IMR-90 (cell line): Measurements from ENCODE around the gene TIMP1. TPM values are rescaled to one million over a fixed set of nuclear protein-coding genes. Genes with fewer than 3 reads are reported as not detected.

Source experiments
- ATAC-seq: fragments of 200-7000 bp; cut with Tn5 transposase; 2 replicates; pipeline ENCODE4 v1.9.1; 2020; ENCODE audit warnings: low read depth, mild to moderate bottlenecking, moderate library complexity
- BruUV-seq: library from RNA; stranded (reverse); fragments of 400-500 nt; replicated peaks from 2 replicates; lab custom pipeline; 2021; lab: Mats Ljungman, UMichigan
- CTCF ChIA-PET: fragments of 300-600 bp; formaldehyde crosslinking; extraction: SDS; loops from one replicate; lab custom pipeline; 2021; ENCODE audit warnings: antibody characterized with exemption; lab: Yijun Ruan, JAX
- POLR2A ChIA-PET: fragments of 300-600 bp; sonication (Branson Sonifier 250); formaldehyde crosslinking; loops from one replicate; lab custom pipeline; 2022; ENCODE audit warnings: antibody characterized with exemption; ENCODE audit not compliant: unreplicated experiment; lab: Charles Lee
- DNase-seq: peaks from one replicate; pipeline ENCODE4 v3.0.0; 2013
- H2AFZ ChIP-seq: replicated peaks from 2 replicates; pipeline ENCODE3; 2013; ENCODE audit warnings: low read length, mild to moderate bottlenecking; ENCODE audit not compliant: poor library complexity
- H2AK5ac ChIP-seq: 2 replicates; pipeline ENCODE4 v1.6.1; 2013; ENCODE audit warnings: low read depth, low read length, inconsistent platforms
- H2AK9ac ChIP-seq: replicated peaks from 2 replicates; pipeline ENCODE3; 2013; ENCODE audit warnings: mild to moderate bottlenecking, low read depth, low read length, moderate library complexity; ENCODE audit not compliant: poor library complexity
- H2BK120ac ChIP-seq: 2 replicates; pipeline ENCODE4 v1.6.1; 2013; ENCODE audit warnings: low read depth, low read length, inconsistent platforms
- H2BK15ac ChIP-seq: 3 replicates; pipeline ENCODE4 v1.6.1; 2013; ENCODE audit warnings: low read depth, low read length, inconsistent platforms
- H2BK20ac ChIP-seq: 2 replicates; pipeline ENCODE4 v1.6.1; 2013; ENCODE audit warnings: low read depth, mild to moderate bottlenecking, inconsistent platforms, low read length, moderate library complexity
- H2BK5ac ChIP-seq: 2 replicates; pipeline ENCODE4 v1.6.1; 2013; ENCODE audit warnings: mild to moderate bottlenecking, low read depth, low read length, inconsistent platforms; ENCODE audit not compliant: poor library complexity, severe bottlenecking
- H3K14ac ChIP-seq: replicated peaks from 2 replicates; pipeline ENCODE4 v1.6.1; 2013; ENCODE audit warnings: low read depth, low read length, inconsistent platforms
- H3K18ac ChIP-seq: 2 replicates; pipeline ENCODE4 v1.6.1; 2013; ENCODE audit warnings: low read depth, low read length, control low read depth
- H3K23ac ChIP-seq: 2 replicates; pipeline ENCODE4 v1.6.1; 2013; ENCODE audit warnings: low read depth, low read length, inconsistent platforms
- H3K27ac ChIP-seq: 2 replicates; pipeline ENCODE4 v1.5.1; 2013; ENCODE audit warnings: mild to moderate bottlenecking, control low read depth, low read length; ENCODE audit not compliant: insufficient read depth
- H3K27me3 ChIP-seq: 2 replicates; pipeline ENCODE4 v1.6.1; 2013; ENCODE audit warnings: low read length; ENCODE audit not compliant: control insufficient read depth, insufficient read depth
- H3K36me3 ChIP-seq: 2 replicates; pipeline ENCODE4 v1.6.1; 2013; ENCODE audit warnings: low read length, mixed read lengths; ENCODE audit not compliant: control insufficient read depth, insufficient read depth
- H3K4ac ChIP-seq: 2 replicates; pipeline ENCODE4 v1.6.1; 2013; ENCODE audit warnings: low read depth, low read length, inconsistent platforms
- H3K4me1 ChIP-seq: 2 replicates; pipeline ENCODE4 v1.6.1; 2013; ENCODE audit warnings: low read length, mixed read lengths; ENCODE audit not compliant: control insufficient read depth, insufficient read depth
- H3K4me2 ChIP-seq: 2 replicates; pipeline ENCODE4 v1.6.1; 2013; ENCODE audit warnings: low read depth, mild to moderate bottlenecking, control low read depth, low read length, moderate library complexity
- H3K4me3 ChIP-seq: 2 replicates; pipeline ENCODE4 v1.5.1; 2013; ENCODE audit warnings: low read depth, mild to moderate bottlenecking, control low read depth, low read length, moderate library complexity; ENCODE audit not compliant: insufficient read depth
- H3K56ac ChIP-seq: 2 replicates; pipeline ENCODE4 v1.6.1; 2013; ENCODE audit warnings: low read length, inconsistent platforms; ENCODE audit not compliant: insufficient read depth; ENCODE audit errors: extremely low read depth
- H3K79me1 ChIP-seq, 2 experiments: 2 replicates each; pipeline ENCODE4 v1.6.1; 2013; ENCODE audit warnings: low read length in 2 of 2, inconsistent platforms in 1 of 2, low read depth in 1 of 2
- H3K9ac ChIP-seq: 2 replicates; pipeline ENCODE4 v1.6.1; 2013; ENCODE audit warnings: low read depth, low read length, control low read depth
- H3K9me1 ChIP-seq: 2 replicates; pipeline ENCODE4 v1.6.1; 2013; ENCODE audit warnings: low read length, inconsistent platforms; ENCODE audit not compliant: insufficient read depth
- H3K9me3 ChIP-seq: 2 replicates; pipeline ENCODE4 v1.6.1; 2013; ENCODE audit warnings: low read length; ENCODE audit not compliant: control insufficient read depth, insufficient read depth
- H4K20me1 ChIP-seq: 2 replicates; pipeline ENCODE4 v1.6.1; 2013; ENCODE audit warnings: low read length, inconsistent platforms; ENCODE audit not compliant: insufficient read depth
- H4K5ac ChIP-seq: 2 replicates; pipeline ENCODE4 v1.6.1; 2013; ENCODE audit warnings: mild to moderate bottlenecking, low read depth, low read length, control low read depth
- H4K8ac ChIP-seq, 2 experiments: 2 replicates each; pipeline ENCODE4 v1.6.1; 2013; ENCODE audit warnings: low read depth in 2 of 2, low read length in 2 of 2, control low read depth in 1 of 2, inconsistent platforms in 1 of 2
- H4K91ac ChIP-seq: 2 replicates; pipeline ENCODE4 v1.6.1; 2013; ENCODE audit warnings: low read depth, low read length, inconsistent platforms; ENCODE audit not compliant: insufficient read depth
- BHLHE40 ChIP-seq: fragments of 150-350 bp; IDR thresholded peaks from 2 replicates; pipeline ENCODE4 v1.6.1; 2016; ENCODE audit warnings: mild to moderate bottlenecking, low read depth, low read length
- CEBPB ChIP-seq: IDR thresholded peaks from 2 replicates; pipeline ENCODE4 v1.6.1; 2012; ENCODE audit warnings: low read depth, low read length, improper control_type of control experiment
- CHD1 ChIP-seq: IDR thresholded peaks from 2 replicates; pipeline ENCODE4 v1.6.1; 2012; ENCODE audit warnings: low read depth, low read length, improper control_type of control experiment
- FOS ChIP-seq: fragments of 150-350 bp; IDR thresholded peaks from 2 replicates; pipeline ENCODE4 v1.6.1; 2016; ENCODE audit warnings: low read depth, low read length
- MAFK ChIP-seq: IDR thresholded peaks from 2 replicates; pipeline ENCODE4 v1.6.1; 2012; ENCODE audit warnings: low read depth, low read length, improper control_type of control experiment
- MAZ ChIP-seq: IDR thresholded peaks from 2 replicates; pipeline ENCODE4 v1.6.1; 2012; ENCODE audit warnings: low read depth, mild to moderate bottlenecking, low read length, improper control_type of control experiment, moderate library complexity, borderline replicate concordance
- MXI1 ChIP-seq: IDR thresholded peaks from 2 replicates; pipeline ENCODE4 v1.6.1; 2012; ENCODE audit warnings: low read depth, mild to moderate bottlenecking, low read length, moderate library complexity, borderline replicate concordance
- NFE2L2 ChIP-seq: fragments of 150-350 bp; IDR thresholded peaks from 2 replicates; pipeline ENCODE4 v1.6.1; 2016; ENCODE audit warnings: low read depth, mild to moderate bottlenecking, low read length
- POLR2A ChIP-seq: IDR thresholded peaks from 2 replicates; pipeline ENCODE4 v1.6.1; 2012; ENCODE audit warnings: mild to moderate bottlenecking, low read depth, low read length
- RAD21 ChIP-seq: IDR thresholded peaks from 2 replicates; pipeline ENCODE4 v1.6.1; 2012; ENCODE audit warnings: low read length, improper control_type of control experiment
- RCOR1 ChIP-seq: IDR thresholded peaks from 2 replicates; pipeline ENCODE4 v1.6.1; 2012; ENCODE audit warnings: mild to moderate bottlenecking, low read length, improper control_type of control experiment; ENCODE audit not compliant: insufficient replicate concordance
- RFX5 ChIP-seq: IDR thresholded peaks from 2 replicates; pipeline ENCODE4 v1.8.0; 2012; ENCODE audit warnings: low read depth, mild to moderate bottlenecking, low read length, moderate library complexity
- SMC3 ChIP-seq: fragments of 150-350 bp; IDR thresholded peaks from 2 replicates; pipeline ENCODE4 v1.6.1; 2016; ENCODE audit warnings: low read depth, mild to moderate bottlenecking, antibody characterized with exemption, low read length, moderate library complexity
- WGBS, 2 experiments: methylation state at CpG; one replicate each; pipeline versions ENCODE4 v1.1.5 to v1.1.7; 2013; ENCODE audit warnings: missing lambda C conversion rate in 2 of 2; ENCODE audit not compliant: insufficient read length in 1 of 2; ENCODE audit errors: extremely low coverage in 2 of 2; 5-methylcytosine and 5-hydroxymethylcytosine counted together
- dilution Hi-C: fragments of 300-500 bp; cut with HindIII; formaldehyde crosslinking; loops from one replicate; pipeline ENCODE4 v1.14.3; 2018; ENCODE audit warnings: low sequenced_read_pairs; ENCODE audit not compliant: unreplicated experiment
- in situ Hi-C: fragments of 300-500 bp; cut with MboI; formaldehyde crosslinking; loops from 3 replicates; pipeline ENCODE4 v1.14.3; 2019; ENCODE audit warnings: low sequenced_read_pairs, inconsistent platforms, mixed read lengths
- intact Hi-C: fragments of 100-400 bp; cut with micrococcal nuclease; formaldehyde crosslinking; loops from 2 replicates; pipeline ENCODE4 v1.10.0; 2022
- polyA plus RNA-seq, 3 experiments: library from polyadenylated mRNA; depleted of rRNA; stranded (reverse); fragments of >200 nt; gene quantifications; 2 replicates each; pipeline ENCODE4 v1.2.3, GENCODE V29; 2012; ENCODE audit warnings: low replicate concordance in 1 of 3
- total RNA-seq: library from RNA; depleted of rRNA; stranded (reverse); fragments of >200 nt; gene quantifications from 2 replicates; pipeline ENCODE4 v1.2.3, GENCODE V29; 2012
- TF ChIP-seq, protein P1 (sequence below): fragments of 150-350 bp; IDR thresholded peaks from 2 replicates; pipeline ENCODE4 v1.6.1; 2016; ENCODE audit warnings: low read depth, mild to moderate bottlenecking, low read length, moderate library complexity, borderline replicate concordance
- TF ChIP-seq, protein P2 (sequence below): fragments of 150-350 bp; IDR thresholded peaks from 2 replicates; pipeline ENCODE4 v1.6.1; 2017; ENCODE audit warnings: mild to moderate bottlenecking, antibody characterized with exemption, low read length, low read depth
- TF ChIP-seq, protein P3 (sequence below): conservative IDR thresholded peaks from 2 replicates; pipeline ENCODE4 v1.5.1; 2012; ENCODE audit warnings: mild to moderate bottlenecking, low read depth, low read length, improper control_type of control experiment

TIMP1 gene
- total and polyA plus RNA-seq, 2 of the 4 experiments (the other 2 are of a cell fraction) = 512 to 3,078 TPM

DNA sequence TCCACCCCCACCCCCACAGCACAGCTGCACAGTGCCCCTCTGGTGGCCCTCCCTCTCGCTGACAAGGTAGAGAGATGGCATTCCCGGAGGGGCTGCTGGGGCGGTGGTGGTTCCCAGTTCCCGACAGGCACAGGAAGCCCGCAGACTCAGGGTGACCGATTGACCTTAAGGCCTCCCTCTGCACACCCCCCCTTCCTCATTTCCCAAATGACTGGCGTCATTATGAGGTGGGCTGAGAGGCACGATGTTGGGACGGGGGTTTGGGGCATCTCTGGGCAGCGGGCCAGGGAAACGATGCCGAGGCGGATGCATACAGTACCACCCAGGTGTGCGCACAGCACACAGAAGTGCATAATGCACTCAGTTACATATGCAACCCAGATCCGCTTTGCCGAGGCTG, 3.5 kb upstream of the TIMP1 start:
- no peak for DNase-seq
- CTCF ChIA-PET = no interaction called here
- Histone ChIP-seq H3K23ac (peak overlapping the region; percentile 91), H4K8ac (peak overlapping the region; percentile 40 to 58; a peak in 3 of 4 replicates), H3K27me3 (no peaks in the 10 kb centered on the region), H3K4me2 (no peak overlapping the region), H3K4ac (peak overlapping the region; percentile 84), H3K18ac (peak overlapping the region; percentile 65), H3K4me1 (peaks cover 26% of the 10 kb centered on the region), H3K9me3 (no peaks in the 10 kb centered on the region), H3K14ac (peak overlapping the region; percentile 73; the same call in 1 of the 2 replicates), H3K9ac (no peak overlapping the region), H2BK120ac (peak overlapping the region; percentile 92), H4K91ac (peak overlapping the region; percentile 73), H3K27ac (peak overlapping the region; percentile 86), H2AK5ac (peak overlapping the region; percentile 90), H4K5ac (peak overlapping the region; percentile 61), H2BK20ac (peak overlapping the region; percentile 92), H3K36me3 (0 out of 2 replicates have a peak, but pooled peaks cover 2% of the 10 kb centered on the region), H3K9me1 (peaks cover 16% of the 10 kb centered on the region), H3K4me3 (no peak overlapping the region), H2AFZ (peak overlapping the region; percentile 53), H3K79me1 (peaks cover 3 to 14% of the 10 kb centered on the region in 2 experiments; a peak in 2 of 4 replicates), H2BK15ac (peak overlapping the region; percentile 77; the same call in 1 of the 3 replicates), H4K20me1 (peaks cover 3% of the 10 kb centered on the region), H2BK5ac (peak overlapping the region; percentile 85), H3K56ac (no peak overlapping the region), H2AK9ac (peak overlapping the region; percentile 52)
- intact Hi-C loops (no loop called here), in situ Hi-C loops (no loop called here), dilution Hi-C loops (no loop called here)
- BruUV-seq = no TSS peak
- WGBS, 2 experiments = 51% methylated on average over 6 of the region's 16 CpGs; no CpG with 5 or more reads in 1 of the 2 experiments
- ATAC-seq = no peak
- POLR2A ChIA-PET = no interaction called here
- TF ChIP-seq CEBPB (no peak), RCOR1 (no peak), RAD21 (no peak), FOS (no peak), BHLHE40 (no peak), CHD1 (no peak), MXI1 (no peak), NFE2L2 (no peak), RFX5 (no peak), MAZ (no peak), POLR2A (no peak), SMC3 (no peak), MAFK (no peak)
- TF ChIP-seq, protein P1, sequence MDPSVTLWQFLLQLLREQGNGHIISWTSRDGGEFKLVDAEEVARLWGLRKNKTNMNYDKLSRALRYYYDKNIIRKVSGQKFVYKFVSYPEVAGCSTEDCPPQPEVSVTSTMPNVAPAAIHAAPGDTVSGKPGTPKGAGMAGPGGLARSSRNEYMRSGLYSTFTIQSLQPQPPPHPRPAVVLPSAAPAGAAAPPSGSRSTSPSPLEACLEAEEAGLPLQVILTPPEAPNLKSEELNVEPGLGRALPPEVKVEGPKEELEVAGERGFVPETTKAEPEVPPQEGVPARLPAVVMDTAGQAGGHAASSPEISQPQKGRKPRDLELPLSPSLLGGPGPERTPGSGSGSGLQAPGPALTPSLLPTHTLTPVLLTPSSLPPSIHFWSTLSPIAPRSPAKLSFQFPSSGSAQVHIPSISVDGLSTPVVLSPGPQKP = no peak
- TF ChIP-seq, protein P2, sequence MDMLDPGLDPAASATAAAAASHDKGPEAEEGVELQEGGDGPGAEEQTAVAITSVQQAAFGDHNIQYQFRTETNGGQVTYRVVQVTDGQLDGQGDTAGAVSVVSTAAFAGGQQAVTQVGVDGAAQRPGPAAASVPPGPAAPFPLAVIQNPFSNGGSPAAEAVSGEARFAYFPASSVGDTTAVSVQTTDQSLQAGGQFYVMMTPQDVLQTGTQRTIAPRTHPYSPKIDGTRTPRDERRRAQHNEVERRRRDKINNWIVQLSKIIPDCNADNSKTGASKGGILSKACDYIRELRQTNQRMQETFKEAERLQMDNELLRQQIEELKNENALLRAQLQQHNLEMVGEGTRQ = no peak
- TF ChIP-seq, protein P3, sequence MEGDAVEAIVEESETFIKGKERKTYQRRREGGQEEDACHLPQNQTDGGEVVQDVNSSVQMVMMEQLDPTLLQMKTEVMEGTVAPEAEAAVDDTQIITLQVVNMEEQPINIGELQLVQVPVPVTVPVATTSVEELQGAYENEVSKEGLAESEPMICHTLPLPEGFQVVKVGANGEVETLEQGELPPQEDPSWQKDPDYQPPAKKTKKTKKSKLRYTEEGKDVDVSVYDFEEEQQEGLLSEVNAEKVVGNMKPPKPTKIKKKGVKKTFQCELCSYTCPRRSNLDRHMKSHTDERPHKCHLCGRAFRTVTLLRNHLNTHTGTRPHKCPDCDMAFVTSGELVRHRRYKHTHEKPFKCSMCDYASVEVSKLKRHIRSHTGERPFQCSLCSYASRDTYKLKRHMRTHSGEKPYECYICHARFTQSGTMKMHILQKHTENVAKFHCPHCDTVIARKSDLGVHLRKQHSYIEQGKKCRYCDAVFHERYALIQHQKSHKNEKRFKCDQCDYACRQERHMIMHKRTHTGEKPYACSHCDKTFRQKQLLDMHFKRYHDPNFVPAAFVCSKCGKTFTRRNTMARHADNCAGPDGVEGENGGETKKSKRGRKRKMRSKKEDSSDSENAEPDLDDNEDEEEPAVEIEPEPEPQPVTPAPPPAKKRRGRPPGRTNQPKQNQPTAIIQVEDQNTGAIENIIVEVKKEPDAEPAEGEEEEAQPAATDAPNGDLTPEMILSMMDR = no peak
